Adrenal gland (tissue), 12 donors: ENCODE data around the gene PIWIL4. TPM values are rescaled to one million over a fixed set of nuclear protein-coding genes. Genes with fewer than 3 reads are reported as not detected.
"Not testable (repeated sequence)": the region's sequence is repeated elsewhere in the genome, so short reads cannot be mapped to it uniquely, and the experiment has no call there.

Experiments used
- DNase-seq, 7 donors: peaks; one replicate each; pipeline ENCODE4 v3.0.0-alpha.2; 2019 to 2020
- H3K27ac ChIP-seq, 5 donors: fragments of 200-600 bp; sonication (generic) in 4 of 5; 1 replicate in 3 of 5; 2 replicates in 2 of 5; pipeline versions ENCODE4 v1.5.1 to v1.8.0; 2016 to 2020; ENCODE audit warnings: mild to moderate bottlenecking in 1 of 5
- H3K27me3 ChIP-seq: fragments of 200-600 bp; 2 replicates; pipeline ENCODE4 v1.8.0; 2021
- H3K36me3 ChIP-seq, 2 donors: fragments of 200-600 bp; replicated peaks in 1 of 2; 1 replicate in 1 of 2; 2 replicates in 1 of 2; pipeline versions ENCODE4 v1.5.1 to v1.8.0; 2018 to 2022
- H3K4me1 ChIP-seq, 2 donors: fragments of 200-600 bp; replicated peaks in 1 of 2; 1 replicate in 1 of 2; 2 replicates in 1 of 2; pipeline versions ENCODE4 v1.5.1 to v1.8.0; 2018 to 2021
- H3K4me3 ChIP-seq, 4 donors: fragments of 200-600 bp; sonication (generic) in 3 of 4; one replicate each; pipeline ENCODE4 v1.5.1; 2016 to 2018
- H3K9me3 ChIP-seq, 3 donors: fragments of 200-600 bp; sonication (generic) in 1 of 3; replicated peaks in 1 of 3; 1 replicate in 2 of 3; 2 replicates in 1 of 3; pipeline versions ENCODE4 v1.5.1 to v1.8.0; 2016 to 2021
- CTCF ChIP-seq, 6 experiments: fragments of 450-650 bp in 4 of 6; fragments of 200-600 bp in 2 of 6; sonication (generic) in 1 of 6; IDR thresholded peaks; 1 replicate in 5 of 6; 2 replicates in 1 of 6; pipeline versions ENCODE4 v1.5.1 to v1.8.0; 2016 to 2021; ENCODE audit warnings: antibody characterized with exemption in 6 of 6, mild to moderate bottlenecking in 2 of 6, moderate library complexity in 1 of 6
- POLR2A ChIP-seq, 2 donors: fragments of 450-650 bp; IDR thresholded peaks; one replicate each; pipeline ENCODE4 v1.6.1; 2017; ENCODE audit warnings: antibody characterized with exemption in 2 of 2, mild to moderate bottlenecking in 2 of 2, moderate library complexity in 1 of 2
- WGBS, 4 donors: extraction: QIAGEN DNeasy Blood & Tissue Kit in 2 of 4; methylation state at CpG; one replicate each; pipeline versions ENCODE4 v1.1.5 to v1.1.7; 2013 to 2017; 5-methylcytosine and 5-hydroxymethylcytosine counted together
- intact Hi-C, 2 donors: fragments of 100-400 bp; cut with DNase I; formaldehyde crosslinking; loops; one replicate each; pipeline versions ENCODE4 v1.14.1 to v1.15.0; 2022 to 2023
- polyA plus RNA-seq, 3 donors: library from polyadenylated mRNA; stranded (reverse); fragments of 200-250 nt in 2 of 3; fragments of 350-450 nt in 1 of 3; fragmentation: Illumina TruSeq in 1 of 3; extraction: RNeasy Lipid Tissue Mini Kit (QIAGEN cat#74804) in 1 of 3; gene quantifications; one replicate each; pipeline ENCODE4 v1.2.3, GENCODE V29; 2013 to 2014
- total RNA-seq, 9 donors: library from RNA; depleted of rRNA in 4 of 9; stranded (reverse); fragments of >200 nt in 4 of 9; fragments of 120-200 nt in 1 of 9; fragmentation: NEBNext Ultra II Directional in 1 of 9; extraction: Animal tissue kit (Norgen Biotek cat#: 25700) in 1 of 9; gene quantifications; one replicate each; pipeline versions ENCODE4 v1.1.0 to v1.2.4, GENCODE V29; 2013 to 2023
- donor health status: healthy with polysubstance abuse.
- donor health status: Bipolar disorder and iron deficiency.
- donor health status: DM: yes; HTN: yes; CAD: no.
- donor health status: DM: no; HTN: no; CAD: no.
- donor health status: DM: no; HTN: no; CAD: no.
- donor health status: DM: yes; HTN: yes; CAD: no.

The PIWIL4 gene
- total and polyA plus RNA-seq, 12 donors, result 0.12 to 3.0 (median 1.6) TPM

GRCh38 chr11:94550513-94550912, 16.7 kb upstream of the PIWIL4 start:
- H3K36me3 ChIP-seq, result no peaks in the 10 kb centered on the region
- no peak overlapping the region for H3K4me3 ChIP-seq
- 64 to 76% (median 73%) methylated on average over 4 of the region's 4 CpGs for WGBS, 4 donors
- no peak for DNase-seq
- intact Hi-C loops, result no loop called here
- no peak for TF ChIP-seq POLR2A (IDR thresholded peaks at IDR 0.05)
- TF ChIP-seq CTCF (IDR thresholded peaks at IDR 0.05), result no peak
- H3K27ac ChIP-seq, result no peak overlapping the region
- peaks cover under 1 to 21% of the 10 kb centered on the region in 2 donors for H3K4me1 ChIP-seq
- no peaks in the 10 kb centered on the region for H3K27me3 ChIP-seq
- no peaks in the 10 kb centered on the region for H3K9me3 ChIP-seq

- Histone ChIP-seq H3K4me1 (no peaks in the 10 kb centered on the region), H3K27ac (no peak overlapping the region), H3K9me3 (no peaks in the 10 kb centered on the region), H3K36me3 (no peaks in the 10 kb centered on the region), H3K27me3 (no peaks in the 10 kb centered on the region), H3K4me3 (no peak overlapping the region)
- DNase-seq, result no peak
- WGBS, 4 donors, result 36 to 88% (median 60%) methylated on average over 1 of the region's 1 CpG
- intact Hi-C loops, result no loop called here
- TF ChIP-seq CTCF (IDR thresholded peaks at IDR 0.05), result no peak
- TF ChIP-seq POLR2A (IDR thresholded peaks at IDR 0.05), result no peak
These were observed 13.2 kb upstream of the PIWIL4 start for GRCh38 chr11:94553938-94554337.

GRCh38 chr11:94555752-94556329, 11.3 kb upstream of the PIWIL4 start:
- 88 to 93% (median 92%) methylated on average over 8 of the region's 8 CpGs for WGBS, 4 donors
- H3K4me1 ChIP-seq, DNase-seq, H3K36me3 ChIP-seq, H3K4me3 ChIP-seq, H3K9me3 ChIP-seq, H3K27me3 ChIP-seq, H3K27ac ChIP-seq, intact Hi-C loops: not testable (repeated sequence)

- no peak for TF ChIP-seq POLR2A (IDR thresholded peaks at IDR 0.05)
- TF ChIP-seq CTCF (IDR thresholded peaks at IDR 0.05), result no peak
- H3K9me3 ChIP-seq, result no peaks in the 10 kb centered on the region
- no peak for DNase-seq
- no peaks in the 10 kb centered on the region for H3K4me1 ChIP-seq
- no peak overlapping the region for H3K27ac ChIP-seq
- H3K27me3 ChIP-seq, result no peaks in the 10 kb centered on the region
- intact Hi-C loops, result no loop called here
- H3K36me3 ChIP-seq, result no peaks in the 10 kb centered on the region
- no peak overlapping the region for H3K4me3 ChIP-seq
These were observed 9.7 kb upstream of the PIWIL4 start for GRCh38 chr11:94557421-94557820.

GRCh38 chr11:94557992-94558391, 9.2 kb upstream of the PIWIL4 start:
- intact Hi-C loops, result no loop called here
- DNase-seq, result no peak
- Histone ChIP-seq H3K27me3 (no peaks in the 10 kb centered on the region), H3K9me3 (no peaks in the 10 kb centered on the region), H3K4me3 (no peak overlapping the region), H3K4me1 (no peaks in the 10 kb centered on the region), H3K36me3 (no peaks in the 10 kb centered on the region), H3K27ac (no peak overlapping the region)
- TF ChIP-seq POLR2A (IDR thresholded peaks at IDR 0.05) (no peak), CTCF (IDR thresholded peaks at IDR 0.05) (no peak)
- 62 to 77% (median 72%) methylated on average over 1 of the region's 1 CpG for WGBS, 4 donors
